SH-SY5Y (cell line): ENCODE data around the gene KCNJ5.

Source experiments
- GATA2 ChIP-seq: IDR thresholded peaks from 2 replicates; pipeline ENCODE4 v1.6.1; 2011; ENCODE audit warnings: mild to moderate bottlenecking, low read depth, low read length
- GATA3 ChIP-seq: IDR thresholded peaks from 2 replicates; pipeline ENCODE4 v1.6.1; 2011; ENCODE audit warnings: low read depth, mild to moderate bottlenecking, low read length, moderate library complexity

DNA sequence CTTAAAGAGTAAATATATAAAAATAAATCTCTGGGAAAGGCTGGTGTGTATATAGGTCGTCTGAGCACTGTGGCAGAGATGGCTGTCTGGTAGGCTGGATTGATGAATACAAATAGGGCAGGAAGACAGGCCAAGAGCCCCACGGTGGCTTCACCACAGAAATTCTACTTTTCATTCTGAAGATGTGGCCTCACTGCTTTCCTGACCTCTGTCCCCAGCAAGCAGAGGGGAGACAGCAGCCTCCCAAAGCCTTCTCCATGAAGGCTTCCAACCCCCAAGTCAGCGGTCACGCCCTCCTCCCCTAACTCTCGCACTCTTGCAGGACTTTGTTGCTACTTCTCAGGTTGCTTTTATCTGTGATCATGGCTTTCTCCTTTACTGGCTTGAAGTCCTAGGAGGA is 13.4 kb upstream of the KCNJ5 start:
- TF ChIP-seq GATA3, result no peak
- no peak for TF ChIP-seq GATA2
